GM12878 (cell line): ENCODE data around the gene TRAFD1. TPM values are rescaled to one million over a fixed set of nuclear protein-coding genes. Genes with fewer than 3 reads are reported as not detected.

ENCODE experiments used
- ATAC-seq: fragments of 200-7000 bp; cut with Tn5 transposase; 3 replicates; pipeline ENCODE4 v1.9.1; 2020; ENCODE audit warnings: mild to moderate bottlenecking, moderate library complexity
- BruUV-seq: library from RNA; stranded (reverse); fragments of 400-500 nt; replicated peaks from 2 replicates; lab custom pipeline; 2021; lab: Mats Ljungman, UMichigan
- CTCF ChIA-PET: fragments of 300-600 bp; sonication (Branson Sonifier 250); formaldehyde crosslinking; extraction: SDS; loops from one replicate; lab custom pipeline; 2021; ENCODE audit warnings: inconsistent platforms; lab: Yijun Ruan, JAX
- POLR2A ChIA-PET: fragments of 350-600 bp; formaldehyde crosslinking; extraction: SDS; loops from one replicate; lab custom pipeline; 2021; ENCODE audit warnings: inconsistent platforms; lab: Charles Lee
- RAD21 ChIA-PET: fragments of 300-600 bp; sonication (Branson Sonifier 250); formaldehyde crosslinking; loops from one replicate; lab custom pipeline; 2023; ENCODE audit warnings: antibody characterized with exemption; ENCODE audit not compliant: unreplicated experiment; lab: Charles Lee
- SMC1A ChIA-PET: fragments of 300-600 bp; sonication (Branson Sonifier 250); formaldehyde crosslinking; loops from one replicate; lab custom pipeline; 2023; ENCODE audit not compliant: unreplicated experiment, uncharacterized antibody; lab: Charles Lee
- DNase-seq: peaks from one replicate; pipeline ENCODE4 v3.0.0-alpha.2; 2011; ENCODE audit warnings: low read depth, low spot score
- FAIRE-seq: peaks from 3 replicates; lab custom pipeline; 2011; peaks lifted over from hg19 to GRCh38; lab: Jason Lieb, UNC
- H2AFZ ChIP-seq: 2 replicates; pipeline ENCODE4 v1.6.0; 2011; ENCODE audit warnings: low read depth, low read length, control low read depth; ENCODE audit not compliant: control insufficient read depth
- H3K27ac ChIP-seq: 2 replicates; pipeline ENCODE4 v1.5.1; 2011; ENCODE audit warnings: control low read depth; ENCODE audit not compliant: control insufficient read depth, insufficient read depth
- H3K27me3 ChIP-seq, 2 experiments: replicated peaks in 1 of 2; 2 replicates each; pipeline versions ENCODE4 v1.6.0 to v1.6.1; 2011; ENCODE audit warnings: low read length in 1 of 2; ENCODE audit not compliant: control insufficient read depth in 2 of 2, insufficient read depth in 2 of 2
- H3K36me3 ChIP-seq, 2 experiments: 2 replicates each; pipeline ENCODE4 v1.5.1; 2011; ENCODE audit warnings: low read length in 1 of 2; ENCODE audit not compliant: control insufficient read depth in 2 of 2, insufficient read depth in 2 of 2
- H3K4me1 ChIP-seq: 2 replicates; pipeline ENCODE4 v1.6.1; 2011; ENCODE audit warnings: mild to moderate bottlenecking, low read length, moderate library complexity, mixed read lengths; ENCODE audit not compliant: control insufficient read depth, insufficient read depth
- H3K4me2 ChIP-seq: 2 replicates; pipeline ENCODE4 v1.6.0; 2011; ENCODE audit warnings: control low read depth; ENCODE audit not compliant: control insufficient read depth, insufficient read depth
- H3K4me3 ChIP-seq: fragments of 200-600 bp; sonication (generic); 2 replicates; pipeline ENCODE4 v1.5.1; 2016
- H3K79me2 ChIP-seq: 2 replicates; pipeline ENCODE4 v1.6.0; 2011; ENCODE audit warnings: low read length; ENCODE audit not compliant: control insufficient read depth, insufficient read depth
- H3K9ac ChIP-seq: 2 replicates; pipeline ENCODE4 v1.8.0; 2011; ENCODE audit warnings: low read length, control low read depth, mixed read lengths; ENCODE audit not compliant: control insufficient read depth, insufficient read depth
- H3K9me3 ChIP-seq: replicated peaks from 3 replicates; pipeline ENCODE4 v1.5.1; 2011; ENCODE audit warnings: mild to moderate bottlenecking, low read length; ENCODE audit not compliant: control insufficient read depth, insufficient read depth
- H4K20me1 ChIP-seq: 2 replicates; pipeline ENCODE4 v1.6.0; 2011; ENCODE audit not compliant: control insufficient read depth, insufficient read depth
- CHD1 ChIP-seq: IDR thresholded peaks from 2 replicates; pipeline ENCODE4 v1.6.1; 2012; ENCODE audit warnings: low read depth, low read length, improper control_type of control experiment
- CHD2 ChIP-seq: IDR thresholded peaks from 2 replicates; pipeline ENCODE4 v1.6.1; 2011; ENCODE audit warnings: low read depth, low read length, improper control_type of control experiment, borderline replicate concordance
- CREB1 ChIP-seq: IDR thresholded peaks from 2 replicates; pipeline ENCODE4 v1.6.1; 2012; ENCODE audit warnings: low read depth, mild to moderate bottlenecking, inconsistent platforms
- GATAD2B ChIP-seq: fragments of 450-650 bp; conservative IDR thresholded peaks from 2 replicates; pipeline ENCODE4 v1.6.1; 2017; ENCODE audit warnings: low read depth, mild to moderate bottlenecking, moderate library complexity
- JUNB ChIP-seq: IDR thresholded peaks from 2 replicates; pipeline ENCODE4 v1.6.1; 2016; ENCODE audit warnings: antibody characterized with exemption, mild to moderate bottlenecking
- NR2C1 ChIP-seq: fragments of 450-650 bp; IDR thresholded peaks from 2 replicates; pipeline ENCODE4 v1.6.1; 2017; ENCODE audit warnings: antibody characterized with exemption, mild to moderate bottlenecking, moderate library complexity
- NR2F1 ChIP-seq: fragments of 450-650 bp; conservative IDR thresholded peaks from 2 replicates; pipeline ENCODE4 v1.6.1; 2017; ENCODE audit warnings: mild to moderate bottlenecking
- NRF1 ChIP-seq: conservative IDR thresholded peaks from 2 replicates; pipeline ENCODE4 v1.6.1; 2011; ENCODE audit warnings: mild to moderate bottlenecking, low read depth, low read length, improper control_type of control experiment
- RCOR1 ChIP-seq: conservative IDR thresholded peaks from 2 replicates; pipeline ENCODE4 v1.6.1; 2012; ENCODE audit warnings: low read depth, low read length, improper control_type of control experiment
- RFX5 ChIP-seq: IDR thresholded peaks from 2 replicates; pipeline ENCODE4 v1.6.1; 2011; ENCODE audit warnings: low read depth, low read length, improper control_type of control experiment
- SIX5 ChIP-seq: IDR thresholded peaks from 2 replicates; pipeline ENCODE4 v1.6.1; 2011; ENCODE audit warnings: mild to moderate bottlenecking, low read depth, low read length, moderate library complexity; ENCODE audit not compliant: severe bottlenecking
- SPI1 ChIP-seq: IDR thresholded peaks from 2 replicates; pipeline ENCODE4 v1.6.1; 2011; ENCODE audit warnings: low read depth, mild to moderate bottlenecking, low read length, moderate library complexity, borderline replicate concordance; ENCODE audit not compliant: insufficient read depth
- STAT3 ChIP-seq: IDR thresholded peaks from 2 replicates; pipeline ENCODE4 v1.6.1; 2011; ENCODE audit warnings: low read depth, low read length, improper control_type of control experiment
- TBL1XR1 ChIP-seq: IDR thresholded peaks from 2 replicates; pipeline ENCODE4 v1.6.1; 2012; ENCODE audit warnings: low read depth, low read length, improper control_type of control experiment
- TCF7 ChIP-seq: IDR thresholded peaks from 2 replicates; pipeline ENCODE4 v1.6.1; 2014; ENCODE audit warnings: antibody characterized with exemption, borderline replicate concordance
- ZNF274 ChIP-seq: IDR thresholded peaks from one replicate; pipeline ENCODE4 v1.8.0; 2011; ENCODE audit not compliant: insufficient read length, insufficient read depth
- WGBS: methylation state at CpG from one replicate; pipeline ENCODE4 v1.1.6; 2016; ENCODE audit warnings: low lambda C conversion rate; ENCODE audit not compliant: insufficient replicate concordance, insufficient coverage; ENCODE audit errors: missing lambda C conversion rate; 5-methylcytosine and 5-hydroxymethylcytosine counted together
- in situ Hi-C: fragments of 300-500 bp; cut with MboI; formaldehyde crosslinking; loops from 9 replicates; pipeline ENCODE4 v1.14.3; 2018; ENCODE audit warnings: mixed read lengths
- intact Hi-C: fragments of 100-400 bp; cut with micrococcal nuclease; formaldehyde crosslinking; loops from one replicate; pipeline ENCODE4 v1.14.2; 2022; ENCODE audit not compliant: unreplicated experiment
- polyA plus RNA-seq, 11 experiments: library from polyadenylated mRNA; depleted of rRNA in 4 of 11; unstranded in 6 of 11; stranded (reverse) in 5 of 11; fragments of >200 nt; fragmentation: Nextera tagmentation in 4 of 11; fragmentation: Illumina TruSeq in 1 of 11; extraction: Ambion mirVana in 4 of 11; extraction: Trizol in 1 of 11; gene quantifications; 1 replicate in 1 of 11; 2 replicates in 10 of 11; pipeline versions ENCODE4 v1.2.1 to v1.2.3, GENCODE V29; 2011 to 2016; ENCODE audit warnings: inconsistent platforms in 2 of 11, missing spikeins in 2 of 11, low read depth in 1 of 11
- total RNA-seq, 4 experiments: library from RNA; depleted of rRNA in 3 of 4; stranded (reverse); fragments of >200 nt in 3 of 4; fragmentation: Illumina TruSeq in 1 of 4; extraction: Trizol in 1 of 4; gene quantifications; 2 replicates each; pipeline versions ENCODE4 v1.2.1 to v1.2.3, GENCODE V29; 2013 to 2021
- TF ChIP-seq, protein P1 (sequence below): IDR thresholded peaks from 2 replicates; pipeline ENCODE4 v1.6.1; 2012; ENCODE audit warnings: low read depth, low read length, improper control_type of control experiment
- TF ChIP-seq, protein P2 (sequence below): fragments of 450-650 bp; IDR thresholded peaks from 2 replicates; pipeline ENCODE4 v1.6.1; 2017; ENCODE audit warnings: borderline replicate concordance
- TF ChIP-seq, protein P3 (sequence below): fragments of 150-350 bp; IDR thresholded peaks from 2 replicates; pipeline ENCODE4 v1.6.1; 2016; ENCODE audit warnings: low read depth, low read length

The TRAFD1 gene
- total and polyA plus RNA-seq, 10 of the 15 experiments (the other 5 are each of a cell fraction or from before 2014, with no cell fraction given) = 37.2 to 55.5 (median 46.2) TPM

DNA sequence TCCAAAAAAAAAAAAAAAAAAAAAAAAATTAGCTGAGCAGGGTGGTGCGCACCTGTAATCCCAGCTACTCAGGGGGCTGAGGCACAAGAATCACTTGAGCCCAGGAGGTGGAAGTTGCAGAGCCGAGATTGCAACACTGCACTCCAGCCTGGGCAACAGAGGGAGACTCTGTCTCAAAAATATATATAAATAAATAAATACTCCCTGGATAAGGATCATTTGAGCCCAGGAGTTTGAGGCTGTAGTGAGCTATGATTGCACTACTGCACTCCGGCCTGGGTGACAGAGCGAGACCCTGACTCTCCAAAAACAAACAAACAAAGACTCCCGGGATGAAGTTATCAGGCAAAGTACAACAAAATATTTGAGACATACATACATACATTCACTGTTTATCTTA is 13.4 kb upstream of the TRAFD1 start:
- ChIA-PET CTCF (interaction anchor here (0.6 to 1.6 kb wide), 4 partner anchors 10 to 62 kb away, joined by 3 to 4 read pairs (median 3); partner anchors contain the start of gene TRAFD1), POLR2A (interaction anchor here (9.3 kb wide), 1 partner anchor 16 kb away, joined by 161 read pairs; the partner anchor contains the start of gene TRAFD1), SMC1A (interaction anchor here (0.6 to 3.9 kb wide), 5 partner anchors 10 to 73 kb away, joined by 3 to 14 read pairs (median 3); partner anchors contain the start of gene TRAFD1)
- Histone ChIP-seq H3K4me3 (no peak overlapping the region), H3K36me3 (no peaks in the 10 kb centered on the region), H3K27me3 (no peaks in the 10 kb centered on the region), H3K4me2 (no peak overlapping the region)
- intact Hi-C loops = no loop called here
- TF ChIP-seq STAT3 (no peak), SPI1 (no peak), CHD2 (no peak), RCOR1 (no peak), TCF7 (no peak), SIX5 (no peak), TBL1XR1 (no peak), RFX5 (no peak), ZNF274 (no peak), NRF1 (no peak), NR2C1 (no peak), NR2F1 (no peak), CREB1 (no peak), JUNB (no peak), GATAD2B (no peak), CHD1 (no peak)
- TF ChIP-seq, protein P1, sequence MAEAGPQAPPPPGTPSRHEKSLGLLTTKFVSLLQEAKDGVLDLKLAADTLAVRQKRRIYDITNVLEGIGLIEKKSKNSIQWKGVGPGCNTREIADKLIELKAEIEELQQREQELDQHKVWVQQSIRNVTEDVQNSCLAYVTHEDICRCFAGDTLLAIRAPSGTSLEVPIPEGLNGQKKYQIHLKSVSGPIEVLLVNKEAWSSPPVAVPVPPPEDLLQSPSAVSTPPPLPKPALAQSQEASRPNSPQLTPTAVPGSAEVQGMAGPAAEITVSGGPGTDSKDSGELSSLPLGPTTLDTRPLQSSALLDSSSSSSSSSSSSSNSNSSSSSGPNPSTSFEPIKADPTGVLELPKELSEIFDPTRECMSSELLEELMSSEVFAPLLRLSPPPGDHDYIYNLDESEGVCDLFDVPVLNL = no peak
- TF ChIP-seq, protein P2, sequence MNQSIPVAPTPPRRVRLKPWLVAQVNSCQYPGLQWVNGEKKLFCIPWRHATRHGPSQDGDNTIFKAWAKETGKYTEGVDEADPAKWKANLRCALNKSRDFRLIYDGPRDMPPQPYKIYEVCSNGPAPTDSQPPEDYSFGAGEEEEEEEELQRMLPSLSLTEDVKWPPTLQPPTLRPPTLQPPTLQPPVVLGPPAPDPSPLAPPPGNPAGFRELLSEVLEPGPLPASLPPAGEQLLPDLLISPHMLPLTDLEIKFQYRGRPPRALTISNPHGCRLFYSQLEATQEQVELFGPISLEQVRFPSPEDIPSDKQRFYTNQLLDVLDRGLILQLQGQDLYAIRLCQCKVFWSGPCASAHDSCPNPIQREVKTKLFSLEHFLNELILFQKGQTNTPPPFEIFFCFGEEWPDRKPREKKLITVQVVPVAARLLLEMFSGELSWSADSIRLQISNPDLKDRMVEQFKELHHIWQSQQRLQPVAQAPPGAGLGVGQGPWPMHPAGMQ = no peak
- TF ChIP-seq, protein P3, sequence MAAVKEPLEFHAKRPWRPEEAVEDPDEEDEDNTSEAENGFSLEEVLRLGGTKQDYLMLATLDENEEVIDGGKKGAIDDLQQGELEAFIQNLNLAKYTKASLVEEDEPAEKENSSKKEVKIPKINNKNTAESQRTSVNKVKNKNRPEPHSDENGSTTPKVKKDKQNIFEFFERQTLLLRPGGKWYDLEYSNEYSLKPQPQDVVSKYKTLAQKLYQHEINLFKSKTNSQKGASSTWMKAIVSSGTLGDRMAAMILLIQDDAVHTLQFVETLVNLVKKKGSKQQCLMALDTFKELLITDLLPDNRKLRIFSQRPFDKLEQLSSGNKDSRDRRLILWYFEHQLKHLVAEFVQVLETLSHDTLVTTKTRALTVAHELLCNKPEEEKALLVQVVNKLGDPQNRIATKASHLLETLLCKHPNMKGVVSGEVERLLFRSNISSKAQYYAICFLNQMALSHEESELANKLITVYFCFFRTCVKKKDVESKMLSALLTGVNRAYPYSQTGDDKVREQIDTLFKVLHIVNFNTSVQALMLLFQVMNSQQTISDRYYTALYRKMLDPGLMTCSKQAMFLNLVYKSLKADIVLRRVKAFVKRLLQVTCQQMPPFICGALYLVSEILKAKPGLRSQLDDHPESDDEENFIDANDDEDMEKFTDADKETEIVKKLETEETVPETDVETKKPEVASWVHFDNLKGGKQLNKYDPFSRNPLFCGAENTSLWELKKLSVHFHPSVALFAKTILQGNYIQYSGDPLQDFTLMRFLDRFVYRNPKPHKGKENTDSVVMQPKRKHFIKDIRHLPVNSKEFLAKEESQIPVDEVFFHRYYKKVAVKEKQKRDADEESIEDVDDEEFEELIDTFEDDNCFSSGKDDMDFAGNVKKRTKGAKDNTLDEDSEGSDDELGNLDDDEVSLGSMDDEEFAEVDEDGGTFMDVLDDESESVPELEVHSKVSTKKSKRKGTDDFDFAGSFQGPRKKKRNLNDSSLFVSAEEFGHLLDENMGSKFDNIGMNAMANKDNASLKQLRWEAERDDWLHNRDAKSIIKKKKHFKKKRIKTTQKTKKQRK = no peak
- TF ChIP-seq, all 136 proteins: peak for 0
- FAIRE-seq (no peak), DNase-seq (no peak), ATAC-seq (no peak)
- in situ Hi-C loops = no loop called here
- no peak overlapping the region for H3K9ac ChIP-seq
- H2AFZ ChIP-seq = no peak overlapping the region
- RAD21 ChIA-PET = interaction anchor here (0.6 kb wide), 1 partner anchor 99 kb away, joined by 3 read pairs; no protein-coding TSS in a partner anchor
- BruUV-seq = no TSS peak
- no peak overlapping the region for H3K27ac ChIP-seq
- H4K20me1 ChIP-seq = no peaks in the 10 kb centered on the region
- peaks cover 21% of the 10 kb centered on the region for H3K79me2 ChIP-seq
- 90% methylated on average over 5 of the region's 5 CpGs for WGBS
- H3K4me1 ChIP-seq = peaks cover 5% of the 10 kb centered on the region; the same call in 1 of the 2 replicates
- no peaks in the 10 kb centered on the region for H3K9me3 ChIP-seq
